ENCODE results near the gene C14orf180. TPM values are rescaled to one million over a fixed set of nuclear protein-coding genes. Genes with fewer than 3 reads are reported as not detected.

C14orf180 gene
- total and polyA plus RNA-seq, 2 donors (not counting 1 experiment from before 2014, with no cell fraction given) = not detected

DNA sequence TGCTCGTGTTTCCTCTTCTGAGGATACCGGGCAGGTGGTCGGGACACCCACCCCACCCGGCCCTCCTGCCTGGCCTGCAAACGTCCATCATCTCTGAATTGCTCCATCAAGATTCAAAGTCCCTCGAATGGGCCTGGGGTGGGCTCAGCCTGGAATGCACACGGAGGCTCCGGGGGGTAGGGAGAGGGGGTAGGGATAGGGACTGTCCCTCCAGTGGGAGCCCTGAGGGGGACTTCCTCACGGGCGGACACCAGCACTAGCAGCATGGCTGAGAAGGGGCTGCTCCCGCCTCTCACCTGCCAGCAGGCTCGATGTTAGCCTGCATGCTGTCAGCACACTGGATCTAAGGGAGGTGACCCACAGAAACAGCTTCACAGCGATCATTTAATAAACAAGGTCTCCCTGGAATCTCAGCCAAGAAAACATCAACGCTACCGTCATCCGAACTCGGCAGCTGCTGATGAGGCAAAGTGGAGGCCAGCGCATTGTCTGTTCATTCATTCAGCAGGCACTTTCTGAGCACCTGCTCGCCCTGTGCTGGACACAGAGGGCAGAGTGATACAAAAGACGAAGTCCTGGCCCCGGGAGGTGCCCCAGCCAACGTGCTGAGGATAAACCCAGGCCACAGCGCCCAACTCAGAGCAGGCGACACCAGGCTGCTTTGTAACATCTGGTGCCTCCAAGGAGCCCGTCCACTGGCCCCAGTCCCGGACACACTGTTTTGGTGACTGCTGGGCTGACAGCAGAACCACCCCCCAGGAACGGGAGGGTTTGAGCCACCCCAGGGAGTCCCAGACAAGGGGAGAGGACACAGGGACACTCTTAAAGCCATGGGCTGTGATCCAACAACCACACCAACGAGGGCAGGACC, 18.7 kb downstream of the C14orf180 start:
- no peaks in the 10 kb centered on the region for H3K4me1 ChIP-seq (ENCODE audit: control insufficient read depth, extremely low read depth, insufficient read depth, low read length)
- H3K27ac ChIP-seq (ENCODE audit: insufficient read depth, low read length) = no peak overlapping the region
- TF ChIP-seq, protein P1, sequence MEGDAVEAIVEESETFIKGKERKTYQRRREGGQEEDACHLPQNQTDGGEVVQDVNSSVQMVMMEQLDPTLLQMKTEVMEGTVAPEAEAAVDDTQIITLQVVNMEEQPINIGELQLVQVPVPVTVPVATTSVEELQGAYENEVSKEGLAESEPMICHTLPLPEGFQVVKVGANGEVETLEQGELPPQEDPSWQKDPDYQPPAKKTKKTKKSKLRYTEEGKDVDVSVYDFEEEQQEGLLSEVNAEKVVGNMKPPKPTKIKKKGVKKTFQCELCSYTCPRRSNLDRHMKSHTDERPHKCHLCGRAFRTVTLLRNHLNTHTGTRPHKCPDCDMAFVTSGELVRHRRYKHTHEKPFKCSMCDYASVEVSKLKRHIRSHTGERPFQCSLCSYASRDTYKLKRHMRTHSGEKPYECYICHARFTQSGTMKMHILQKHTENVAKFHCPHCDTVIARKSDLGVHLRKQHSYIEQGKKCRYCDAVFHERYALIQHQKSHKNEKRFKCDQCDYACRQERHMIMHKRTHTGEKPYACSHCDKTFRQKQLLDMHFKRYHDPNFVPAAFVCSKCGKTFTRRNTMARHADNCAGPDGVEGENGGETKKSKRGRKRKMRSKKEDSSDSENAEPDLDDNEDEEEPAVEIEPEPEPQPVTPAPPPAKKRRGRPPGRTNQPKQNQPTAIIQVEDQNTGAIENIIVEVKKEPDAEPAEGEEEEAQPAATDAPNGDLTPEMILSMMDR (conservative IDR thresholded peaks at IDR 0.05 in 1 of 2, IDR thresholded peaks at IDR 0.05 in 1 of 2; ENCODE audit: low read depth in 1 of 2, low read length in 2 of 2) = no peak
- no peak for TF ChIP-seq EZH2 (IDR thresholded peaks at IDR 0.05; ENCODE audit: low read length, missing control alignments)
- H2AFZ ChIP-seq (ENCODE audit: low read length) = no peak overlapping the region
- H3K36me3 ChIP-seq (ENCODE audit: control insufficient read depth, insufficient read depth, low read length) = no peaks in the 10 kb centered on the region
- no peaks in the 10 kb centered on the region for H3K27me3 ChIP-seq (ENCODE audit: control insufficient read depth, insufficient read depth, low read length)
- DNase-seq (ENCODE audit: low read depth in 2 of 2) = no peak
- H3K79me2 ChIP-seq (ENCODE audit: control insufficient read depth, insufficient read depth, low read length) = no peaks in the 10 kb centered on the region
- no peak overlapping the region for H3K4me3 ChIP-seq (replicated peaks in 1 of 4; ENCODE audit: control extremely low read depth in 1 of 4, insufficient read depth in 1 of 4, low read depth in 3 of 4, low read length in 4 of 4)
- no peaks in the 10 kb centered on the region for H3K9me3 ChIP-seq (ENCODE audit: control insufficient read depth, insufficient read depth, low read depth, low read length)
- no peak overlapping the region for H3K4me2 ChIP-seq (ENCODE audit: extremely low read depth, insufficient read depth, low read length)
- H3K9ac ChIP-seq (ENCODE audit: insufficient read depth, low read length) = no peak overlapping the region
- no peaks in the 10 kb centered on the region for H4K20me1 ChIP-seq (ENCODE audit: control insufficient read depth, extremely low read depth, insufficient read depth, low read length)

DNA sequence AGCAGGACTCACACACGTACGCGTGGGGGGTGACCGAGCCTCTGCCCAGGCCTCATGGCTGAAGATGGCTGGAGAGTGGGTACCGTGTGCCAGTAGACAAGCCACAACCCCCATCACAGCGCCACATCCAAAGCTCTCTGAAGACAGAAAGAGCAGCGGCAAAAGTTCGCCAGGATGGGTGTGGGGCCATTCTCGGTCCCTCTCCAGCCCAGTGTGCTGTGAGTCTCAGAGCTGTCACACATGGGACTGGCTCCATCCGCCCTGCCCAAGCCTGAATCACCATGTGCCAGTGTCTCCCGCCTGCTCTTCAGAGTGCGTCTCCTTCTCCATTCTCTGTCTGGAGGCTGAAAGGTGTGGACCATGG, 19.3 kb downstream of the C14orf180 start:
- no peak for TF ChIP-seq EZH2 (IDR thresholded peaks at IDR 0.05; ENCODE audit: low read length, missing control alignments)
- TF ChIP-seq, protein P1 (conservative IDR thresholded peaks at IDR 0.05 in 1 of 2, IDR thresholded peaks at IDR 0.05 in 1 of 2; ENCODE audit: low read depth in 1 of 2, low read length in 2 of 2) = no peak

DNA sequence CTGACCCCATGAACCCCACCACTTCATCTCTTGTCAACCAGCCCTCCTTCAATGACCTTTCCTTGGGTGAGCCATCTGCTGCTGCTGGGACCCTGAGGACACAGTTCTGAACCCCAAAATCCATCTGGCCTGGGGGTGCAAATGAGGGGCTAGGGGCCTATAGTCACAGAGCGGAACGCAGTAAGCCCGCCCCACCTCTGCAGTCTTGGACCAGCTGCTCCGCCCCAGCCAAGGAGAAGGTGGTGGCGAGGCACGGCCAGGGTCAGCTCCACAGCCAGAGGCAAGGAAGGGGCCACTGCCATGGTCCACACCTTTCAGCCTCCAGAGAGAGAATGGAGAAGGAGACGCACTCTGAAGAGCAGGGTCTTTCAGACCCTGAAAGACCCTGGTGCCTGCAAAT, 19.9 kb downstream of the C14orf180 start:
- Histone ChIP-seq H3K36me3 (ENCODE audit: control insufficient read depth, insufficient read depth, low read length) (no peaks in the 10 kb centered on the region), H3K27me3 (ENCODE audit: control insufficient read depth, insufficient read depth, low read length) (peaks cover 4% of the 10 kb centered on the region), H3K9me3 (ENCODE audit: control insufficient read depth, insufficient read depth, low read depth, low read length) (no peaks in the 10 kb centered on the region), H3K27ac (ENCODE audit: insufficient read depth, low read length) (no peak overlapping the region), H3K4me1 (ENCODE audit: control insufficient read depth, extremely low read depth, insufficient read depth, low read length) (no peaks in the 10 kb centered on the region), H3K9ac (ENCODE audit: insufficient read depth, low read length) (no peak overlapping the region), H3K4me2 (ENCODE audit: extremely low read depth, insufficient read depth, low read length) (no peak overlapping the region), H4K20me1 (ENCODE audit: control insufficient read depth, extremely low read depth, insufficient read depth, low read length) (no peaks in the 10 kb centered on the region), H3K4me3 (replicated peaks in 1 of 4; ENCODE audit: control extremely low read depth in 1 of 4, insufficient read depth in 1 of 4, low read depth in 3 of 4, low read length in 4 of 4) (no peak overlapping the region), H2AFZ (ENCODE audit: low read length) (no peak overlapping the region), H3K79me2 (ENCODE audit: control insufficient read depth, insufficient read depth, low read length) (no peaks in the 10 kb centered on the region)
- TF ChIP-seq EZH2 (IDR thresholded peaks at IDR 0.05; ENCODE audit: low read length, missing control alignments) = no peak
- TF ChIP-seq, protein P1 (conservative IDR thresholded peaks at IDR 0.05 in 1 of 2, IDR thresholded peaks at IDR 0.05 in 1 of 2; ENCODE audit: low read depth in 1 of 2, low read length in 2 of 2) = no peak
- DNase-seq (ENCODE audit: low read depth in 2 of 2) = no peak

More for the DNA sequence above, 19.3 kb downstream of the C14orf180 start:
- Histone ChIP-seq H3K27ac (ENCODE audit: insufficient read depth, low read length) (no peak overlapping the region), H3K4me3 (replicated peaks in 1 of 4; ENCODE audit: control extremely low read depth in 1 of 4, insufficient read depth in 1 of 4, low read depth in 3 of 4, low read length in 4 of 4) (no peak overlapping the region), H3K9ac (ENCODE audit: insufficient read depth, low read length) (no peak overlapping the region), H3K79me2 (ENCODE audit: control insufficient read depth, insufficient read depth, low read length) (no peaks in the 10 kb centered on the region), H3K36me3 (ENCODE audit: control insufficient read depth, insufficient read depth, low read length) (no peaks in the 10 kb centered on the region), H3K27me3 (ENCODE audit: control insufficient read depth, insufficient read depth, low read length) (peaks cover 3% of the 10 kb centered on the region), H4K20me1 (ENCODE audit: control insufficient read depth, extremely low read depth, insufficient read depth, low read length) (no peaks in the 10 kb centered on the region), H2AFZ (ENCODE audit: low read length) (no peak overlapping the region), H3K4me2 (ENCODE audit: extremely low read depth, insufficient read depth, low read length) (no peak overlapping the region), H3K9me3 (ENCODE audit: control insufficient read depth, insufficient read depth, low read depth, low read length) (no peaks in the 10 kb centered on the region), H3K4me1 (ENCODE audit: control insufficient read depth, extremely low read depth, insufficient read depth, low read length) (no peaks in the 10 kb centered on the region)
- no peak for DNase-seq (ENCODE audit: low read depth in 2 of 2)
